ENCODE measurements around the gene TRMT2A. TPM values are rescaled to one million over a fixed set of nuclear protein-coding genes. Genes with fewer than 3 reads are reported as not detected.

The TRMT2A gene
- total and polyA plus RNA-seq, 2 of the 8 experiments (the other 6 are each of a cell fraction or from before 2014, with no cell fraction given), result 44.9 to 50.3 TPM

DNA sequence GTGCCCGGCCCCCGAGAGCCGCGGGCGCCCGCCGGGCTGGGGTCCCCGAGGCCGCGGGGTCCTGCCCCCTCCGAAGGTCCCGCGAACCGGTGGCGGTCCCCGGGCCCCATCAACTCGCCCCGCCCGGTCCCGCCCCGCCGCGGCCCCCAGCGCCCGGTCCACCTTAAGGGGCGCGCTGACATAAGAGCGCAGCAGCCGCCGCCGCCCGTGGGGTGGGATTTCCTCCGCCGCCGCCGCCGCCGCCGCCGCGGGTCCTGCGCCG is 14.5 kb upstream of the TRMT2A start, which contains the start of gene ZDHHC8:
Gene ZDHHC8 (plus strand): TSS at position 208 of the 262 bp plus-strand sequence. CDS start 144 bp downstream, outside the sequence.
- Histone ChIP-seq H3K9ac (replicated peaks in 1 of 4; ENCODE audit: extremely low read depth in 1 of 4, low read depth in 3 of 4, low read length in 3 of 4) (no peak within 1 kb of the TSS), H3K14ac (ENCODE audit: insufficient read length) (no peak within 1 kb of the TSS), H3K23me2 (ENCODE audit: low read depth, low read length) (peaks cover 7% of the 10 kb centered on the region; the same call in 1 of the 2 replicates), H2BK20ac (ENCODE audit: low read length) (no peak within 1 kb of the TSS), H2BK120ac (replicated peaks; ENCODE audit: low read depth, low read length) (no peak within 1 kb of the TSS), H2BK5ac (ENCODE audit: low read depth, low read length) (no peak within 1 kb of the TSS), H3K4me1 (replicated peaks in 1 of 4; ENCODE audit: control insufficient read depth in 3 of 4, insufficient read depth in 4 of 4, low read length in 3 of 4) (peaks cover 0 to 12% (median 7%) of the 10 kb centered on the region in 4 experiments; a peak in 4 of 7 replicates), H3K79me2 (ENCODE audit: control insufficient read depth in 1 of 2, insufficient read depth in 2 of 2, low read length in 2 of 2) (peaks cover 0 to 14% of the 10 kb centered on the region in 2 experiments; a peak in 3 of 4 replicates), H3K56ac (replicated peaks; ENCODE audit: insufficient read length, low read depth, low read length) (peak within 1 kb of the TSS; percentile 59), H3K27me3 (replicated peaks in 1 of 4; ENCODE audit: control insufficient read depth in 3 of 4, extremely low read depth in 1 of 4, insufficient read depth in 3 of 4, low read length in 3 of 4) (no peaks in the 10 kb centered on the region; a peak in 2 of 7 replicates), H4K8ac (ENCODE audit: extremely low read depth, insufficient read depth, low read length) (peak within 1 kb of the TSS; percentile 14; the same call in 1 of the 2 replicates), H3K4ac (replicated peaks; ENCODE audit: insufficient read length, low read depth, low read length) (peak within 1 kb of the TSS; percentile 85), H3K36me3 (ENCODE audit: control insufficient read depth in 2 of 4, insufficient read depth in 4 of 4, low read length in 3 of 4) (peaks cover 3 to 16% (median 6%) of the 10 kb centered on the region in 4 experiments; a peak in 6 of 8 replicates), H3K23ac (ENCODE audit: insufficient read length) (no peak within 1 kb of the TSS), H4K5ac (ENCODE audit: insufficient read length, low read depth, low read length) (peak within 1 kb of the TSS; percentile 26), H2AFZ (ENCODE audit: low read length) (peak within 1 kb of the TSS; percentile 60; the same call in 1 of the 2 replicates), H3K4me3 (ENCODE audit: extremely low read depth in 1 of 4, insufficient read depth in 2 of 4, low read depth in 3 of 4, low read length in 4 of 4) (peak within 1 kb of the TSS; percentile 53 to 76 (median 58)), H2BK12ac (ENCODE audit: low read depth, low read length) (no peak within 1 kb of the TSS), H4K91ac (replicated peaks; ENCODE audit: insufficient read length, low read length) (no peak within 1 kb of the TSS), H3K79me1 (ENCODE audit: low read depth, low read length) (peaks cover 12% of the 10 kb centered on the region), H2AK5ac (ENCODE audit: low read depth, low read length) (no peak within 1 kb of the TSS), H3K27ac (ENCODE audit: low read depth, low read length) (no peak within 1 kb of the TSS; the same call in 1 of the 2 replicates), H4K20me1 (replicated peaks in 1 of 2; ENCODE audit: control insufficient read depth in 1 of 2, insufficient read depth in 2 of 2, low read length in 2 of 2) (peaks cover 14 to 28% of the 10 kb centered on the region in 2 experiments), H3K9me3 (ENCODE audit: insufficient read depth in 2 of 2, low read depth in 1 of 2, low read length in 1 of 2) (no peaks in the 10 kb centered on the region), H2BK15ac (ENCODE audit: low read length) (no peak within 1 kb of the TSS; the same call in 1 of the 2 replicates), H3K18ac (ENCODE audit: extremely low read depth, low read length) (no peak within 1 kb of the TSS; the same call in none of the 2 replicates), H3K4me2 (ENCODE audit: insufficient read depth in 1 of 2, low read depth in 2 of 2, low read length in 2 of 2) (peak within 1 kb of the TSS; percentile 68 to 82)
- WGBS, 2 experiments (ENCODE audit: extremely low coverage in 1 of 2, insufficient coverage in 1 of 2, insufficient read length in 1 of 2, insufficient replicate concordance in 2 of 2, low coverage in 1 of 2, low lambda C conversion rate in 2 of 2, missing lambda C conversion rate in 1 of 2), result no CpG with 5 or more reads among the region's 43 CpGs
- FAIRE-seq (no peak), DNase-seq (ENCODE audit: low read depth in 1 of 2, low spot score in 2 of 2) (no peak)
- ChIA-PET CTCF (ENCODE audit: partially characterized antibody) (no interaction called here), POLR2A (ENCODE audit: partially characterized antibody) (interaction anchor here (3.2 to 7.9 kb wide), 2 partner anchors 13 to 19 kb away, joined by 21 to 223 read pairs; partner anchors contain the start of genes RANBP1 and TRMT2A)
- TF ChIP-seq SRF (IDR thresholded peaks at IDR 0.05; ENCODE audit: low read depth, low read length) (no peak), SP1 (IDR thresholded peaks at IDR 0.05; ENCODE audit: low read depth, low read length) (no peak), KDM4A (IDR thresholded peaks at IDR 0.05; ENCODE audit: low read depth, low read length, severe bottlenecking) (peak; percentile 14), SUZ12 (IDR thresholded peaks at IDR 0.05; ENCODE audit: low read length) (no peak), CHD1 (IDR thresholded peaks at IDR 0.05; ENCODE audit: low read depth, low read length) (no peak)
